EH (cell line): ENCODE data around the gene PRDX1.
"Not testable (repeated sequence)": the region's sequence is repeated elsewhere in the genome, so short reads cannot be mapped to it uniquely, and the experiment has no call there.

Experiments
- DNase-seq: peaks from one replicate; pipeline ENCODE4 v3.0.0-alpha.2; 2015; ENCODE audit warnings: low read depth

Gene PRDX1

GRCh38 chr1:45503462-45504360 is 18.0 kb downstream of the PRDX1 start:
- no peak for DNase-seq

GRCh38 chr1:45501505-45501859 is 20.2 kb downstream of the PRDX1 start:
- no peak for DNase-seq

GRCh38 chr1:45499415-45499769 is 22.3 kb downstream of the PRDX1 start:
- no peak for DNase-seq

- no peak for DNase-seq
These were observed 23.4 kb downstream of the PRDX1 start for GRCh38 chr1:45498279-45498678.

- peak; percentile 67 for DNase-seq
These were observed 28.5 kb downstream of the PRDX1 start for GRCh38 chr1:45493116-45493697.

GRCh38 chr1:45492691-45493090 is 29.0 kb downstream of the PRDX1 start:
- no peak for DNase-seq

- DNase-seq: no peak
These were observed 30.0 kb downstream of the PRDX1 start for GRCh38 chr1:45491487-45492260.

GRCh38 chr1:45490626-45491486 is 30.8 kb downstream of the PRDX1 start, which contains the start of gene TESK2:
TSS of gene TESK2 (minus strand) at chr1:45491163. CDS start at chr1:45457785, 33,378 bp downstream.
- DNase-seq: peak; percentile 99

- peak; percentile 32 for DNase-seq
These were observed 31.5 kb downstream of the PRDX1 start for GRCh38 chr1:45490121-45490625.

- not testable (repeated sequence) for DNase-seq
These were observed 32.3 kb downstream of the PRDX1 start for GRCh38 chr1:45489379-45489778.

- no peak for DNase-seq
These were observed 32.9 kb downstream of the PRDX1 start for GRCh38 chr1:45488666-45489377.

- DNase-seq: no peak
These were observed 35.7 kb downstream of the PRDX1 start for GRCh38 chr1:45485949-45486348.

GRCh38 chr1:45479039-45479748 is 42.5 kb downstream of the PRDX1 start:
- DNase-seq: no peak

- DNase-seq: no peak
These were observed 43.4 kb downstream of the PRDX1 start for GRCh38 chr1:45478121-45478814.

GRCh38 chr1:45477646-45478045 is 44.0 kb downstream of the PRDX1 start:
- DNase-seq: no peak

GRCh38 chr1:45474194-45474593 is 47.5 kb downstream of the PRDX1 start:
- DNase-seq: not testable (repeated sequence)

GRCh38 chr1:45473302-45473701 is 48.4 kb downstream of the PRDX1 start:
- DNase-seq: no peak

GRCh38 chr1:45470306-45470798 is 51.3 kb downstream of the PRDX1 start:
- no peak for DNase-seq

- DNase-seq: not testable (repeated sequence)
These were observed 54.3 kb downstream of the PRDX1 start for GRCh38 chr1:45467353-45467752.
